ENCODE results near the gene SCYL1. TPM values are rescaled to one million over a fixed set of nuclear protein-coding genes. Genes with fewer than 3 reads are reported as not detected.

The SCYL1 gene
- total RNA-seq, 1 experiment from 2014 or later, result 70.9 TPM

Other genes with a start within 250 kb of the SCYL1 start
- 24.5 and 35.0 TPM in 2 replicates for gene CDC42EP2, start 210.2 kb upstream of the SCYL1 start, total RNA-seq (2022)
- 83.9 and 86.6 TPM in 2 replicates for gene DPF2, start 191.2 kb upstream of the SCYL1 start, total RNA-seq (2022)
- gene TIGD3, start 170.3 kb upstream of the SCYL1 start, total RNA-seq (2022), result 0.14 TPM in 1 of 2 replicates, not detected in the other
- gene SLC25A45, start 142.4 kb upstream of the SCYL1 start, total RNA-seq (2022), result 3.9 and 4.9 TPM in 2 replicates
- 18.9 and 21.7 TPM in 2 replicates for gene FRMD8, start 138.4 kb upstream of the SCYL1 start, total RNA-seq (2022)
- 1,026 and 1,292 TPM in 2 replicates for gene NEAT1, start 102.3 kb upstream of the SCYL1 start, total RNA-seq (2022)
- gene MALAT1, start 26.0 kb upstream of the SCYL1 start, total RNA-seq (2022), result 10,851 and 12,068 TPM in 2 replicates
- gene LTBP3, start 33.3 kb downstream of the SCYL1 start, total RNA-seq (2022), result 10.6 and 11.0 TPM in 2 replicates
- gene ZNRD2, start 45.4 kb downstream of the SCYL1 start, total RNA-seq (2022), result 65.4 and 68.5 TPM in 2 replicates
- 16.7 and 21.6 TPM in 2 replicates for gene FAM89B, start 47.5 kb downstream of the SCYL1 start, total RNA-seq (2022)
- 31.3 and 40.6 TPM in 2 replicates for gene EHBP1L1, start 51.0 kb downstream of the SCYL1 start, total RNA-seq (2022)
- 0.25 TPM in 1 of 2 replicates, not detected in the other for gene KCNK7, start 70.7 kb downstream of the SCYL1 start, total RNA-seq (2022)
- gene MAP3K11, start 89.1 kb downstream of the SCYL1 start, total RNA-seq (2022), result 35.2 and 39.7 TPM in 2 replicates
- gene PCNX3, start 90.7 kb downstream of the SCYL1 start, total RNA-seq (2022), result 40.9 and 45.8 TPM in 2 replicates
- 4.9 TPM in 2 replicates for gene SIPA1, start 113.0 kb downstream of the SCYL1 start, total RNA-seq (2022)
- 82.1 and 83.0 TPM in 2 replicates for gene RELA, start 137.8 kb downstream of the SCYL1 start, total RNA-seq (2022)
- gene KAT5, start 187.2 kb downstream of the SCYL1 start, total RNA-seq (2022), result 37.6 and 48.1 TPM in 2 replicates
- 27.4 and 35.7 TPM in 2 replicates for gene RNASEH2C, start 195.7 kb downstream of the SCYL1 start, total RNA-seq (2022)

Data from MCF 10A (cell line).